ENCODE results near the gene ZNF888.
"Not testable (repeated sequence)": the region's sequence is repeated elsewhere in the genome, so short reads cannot be mapped to it uniquely, and the experiment has no call there.

The ZNF888 gene

GRCh38 chr19:52941941-52942385 is 18.7 kb upstream of the ZNF888 start:
- no peak for DNase-seq (ENCODE audit: extremely low read depth in 1 of 2, low read depth in 1 of 2)

GRCh38 chr19:52941523-52941922 is 18.3 kb upstream of the ZNF888 start:
- DNase-seq (ENCODE audit: extremely low read depth in 1 of 2, low read depth in 1 of 2) = not testable (repeated sequence)

- not testable (repeated sequence) for DNase-seq (ENCODE audit: extremely low read depth in 1 of 2, low read depth in 1 of 2)
These were observed 17.7 kb upstream of the ZNF888 start for GRCh38 chr19:52940905-52941304.

- no peak for DNase-seq (ENCODE audit: extremely low read depth in 1 of 2, low read depth in 1 of 2)
These were observed 15.5 kb upstream of the ZNF888 start for GRCh38 chr19:52938761-52939160.

GRCh38 chr19:52936954-52937325 is 13.7 kb upstream of the ZNF888 start:
- DNase-seq (ENCODE audit: extremely low read depth in 1 of 2, low read depth in 1 of 2) = no peak

DNA sequence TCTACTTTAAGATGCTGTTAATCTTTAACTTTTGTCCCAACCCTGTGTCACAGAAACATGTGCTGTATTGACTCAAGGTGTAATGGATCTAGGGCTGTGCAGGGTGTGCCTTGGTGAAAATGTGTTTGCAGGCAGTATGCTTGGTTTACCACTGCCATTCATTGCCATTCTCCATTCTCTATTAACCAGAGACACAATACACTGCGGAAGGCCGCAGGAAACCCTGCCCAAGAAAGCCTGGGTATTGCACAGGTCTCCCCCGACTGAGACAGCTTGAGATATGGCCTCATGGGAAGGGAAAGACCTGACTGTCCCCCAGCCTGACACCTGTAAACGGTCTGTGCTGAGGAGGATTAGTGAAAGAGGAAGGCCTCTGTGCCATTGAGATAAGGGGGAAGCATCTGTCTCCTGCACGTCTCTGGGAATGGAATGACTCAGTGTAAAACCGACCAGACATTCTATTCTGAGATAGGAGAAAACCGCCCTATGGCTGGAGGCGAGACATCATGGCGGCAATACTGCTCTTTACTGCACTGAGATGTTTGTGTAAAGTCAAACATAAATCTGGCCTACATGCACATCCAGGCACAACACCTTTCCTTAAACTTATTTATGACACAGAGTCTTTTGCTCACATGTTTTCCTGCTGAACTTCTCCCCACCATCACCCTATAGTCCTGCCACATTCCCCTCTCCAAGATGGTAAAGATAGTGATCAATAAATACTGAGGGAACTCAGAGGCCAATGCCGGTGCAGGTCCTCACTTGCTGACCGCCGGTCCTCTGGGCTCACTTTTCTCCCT is 13.1 kb upstream of the ZNF888 start:
- no peak for DNase-seq (ENCODE audit: extremely low read depth in 1 of 2, low read depth in 1 of 2)

GRCh38 chr19:52935434-52935833 is 12.2 kb upstream of the ZNF888 start:
- no peak for DNase-seq (ENCODE audit: extremely low read depth in 1 of 2, low read depth in 1 of 2)

GRCh38 chr19:52924641-52925040 is 1.4 kb upstream of the ZNF888 start:
- DNase-seq (ENCODE audit: extremely low read depth in 1 of 2, low read depth in 1 of 2) = not testable (repeated sequence)

DNA sequence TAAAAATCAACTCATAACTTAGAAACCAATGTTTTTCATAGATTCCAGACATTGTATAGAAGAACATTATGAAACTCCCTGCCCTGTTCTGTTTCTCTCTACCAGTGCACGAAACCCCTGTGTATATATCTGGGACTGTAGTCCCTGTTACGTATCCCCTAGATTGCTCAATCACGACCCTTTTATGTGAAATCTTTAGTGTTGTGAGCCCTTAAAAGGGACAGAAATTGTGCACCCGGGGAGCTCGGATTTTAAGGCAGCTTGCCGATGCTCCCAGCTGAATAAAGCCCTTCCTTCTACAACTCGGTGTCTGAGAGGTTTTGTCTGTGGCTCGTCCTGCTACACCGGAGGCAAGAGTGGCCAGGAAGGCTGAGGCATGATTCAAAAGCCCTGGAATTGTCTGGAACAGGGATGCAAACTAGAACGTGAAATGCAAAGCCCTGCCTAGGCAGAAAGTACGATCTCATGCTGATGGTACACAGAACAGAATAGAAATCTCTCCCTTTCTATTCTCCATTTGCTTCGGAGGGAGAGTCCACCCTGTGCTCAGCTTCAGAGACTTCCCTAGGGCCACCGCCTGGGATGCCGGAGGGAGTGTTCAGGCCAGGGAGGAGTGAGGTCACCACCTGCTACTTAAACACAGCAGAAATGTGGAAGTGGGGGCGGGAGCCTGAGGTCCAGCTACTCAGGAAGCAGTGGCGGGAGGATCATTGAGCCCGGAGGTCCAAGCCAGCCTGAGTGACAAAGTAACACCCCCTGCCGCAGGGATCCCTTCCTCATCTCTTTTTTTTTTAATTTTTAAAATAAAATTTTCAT is 758 bp upstream of the ZNF888 start:
- DNase-seq (ENCODE audit: extremely low read depth in 1 of 2, low read depth in 1 of 2) = no peak

DNA sequence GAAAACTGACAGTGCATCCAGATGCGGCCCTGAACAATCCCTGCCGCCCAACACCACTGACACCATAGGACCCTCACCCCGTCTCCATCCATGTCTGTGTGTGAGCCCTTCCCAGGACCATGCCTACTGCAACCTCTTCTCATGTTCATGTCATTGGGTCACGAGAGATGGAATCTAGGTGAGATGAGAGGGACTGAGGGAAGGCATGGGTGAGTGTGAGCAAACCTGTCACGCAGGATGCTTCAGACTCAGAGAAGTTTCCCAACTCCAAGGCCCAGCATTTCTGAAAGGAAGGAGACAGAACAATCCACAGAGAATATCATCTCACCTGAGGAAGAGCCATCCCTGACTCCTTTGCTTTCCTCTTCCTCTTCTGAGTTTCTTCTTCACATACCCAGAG is 5.7 kb downstream of the ZNF888 start:
- DNase-seq (ENCODE audit: extremely low read depth in 1 of 2, low read depth in 1 of 2) = no peak

DNA sequence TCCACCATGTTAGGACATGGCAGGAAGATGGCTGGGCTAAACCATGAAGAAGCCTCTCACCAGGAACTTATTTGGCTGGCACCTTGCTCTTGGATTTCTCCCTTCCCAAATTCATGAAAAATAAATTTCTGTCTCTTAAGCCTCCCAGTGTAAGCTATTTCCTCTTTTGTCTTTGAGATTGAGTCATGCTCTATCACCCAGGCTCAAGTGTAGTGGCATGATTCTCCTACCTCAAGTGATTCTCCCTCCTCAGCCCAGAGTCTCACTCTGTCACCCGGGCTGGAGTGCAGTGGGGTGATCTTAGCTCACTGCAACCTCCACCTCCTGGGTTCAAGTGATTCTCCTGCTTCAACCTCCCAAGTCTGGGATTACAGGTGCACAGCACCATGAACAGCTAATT is 12.6 kb downstream of the ZNF888 start:
- no peak for DNase-seq (ENCODE audit: extremely low read depth in 1 of 2, low read depth in 1 of 2)

GRCh38 chr19:52904052-52904780 is 19.0 kb downstream of the ZNF888 start:
- DNase-seq (ENCODE audit: extremely low read depth in 1 of 2, low read depth in 1 of 2) = not testable (repeated sequence)

- DNase-seq (ENCODE audit: extremely low read depth in 1 of 2, low read depth in 1 of 2) = no peak
These were observed 21.4 kb downstream of the ZNF888 start for GRCh38 chr19:52901842-52902241.

DNA sequence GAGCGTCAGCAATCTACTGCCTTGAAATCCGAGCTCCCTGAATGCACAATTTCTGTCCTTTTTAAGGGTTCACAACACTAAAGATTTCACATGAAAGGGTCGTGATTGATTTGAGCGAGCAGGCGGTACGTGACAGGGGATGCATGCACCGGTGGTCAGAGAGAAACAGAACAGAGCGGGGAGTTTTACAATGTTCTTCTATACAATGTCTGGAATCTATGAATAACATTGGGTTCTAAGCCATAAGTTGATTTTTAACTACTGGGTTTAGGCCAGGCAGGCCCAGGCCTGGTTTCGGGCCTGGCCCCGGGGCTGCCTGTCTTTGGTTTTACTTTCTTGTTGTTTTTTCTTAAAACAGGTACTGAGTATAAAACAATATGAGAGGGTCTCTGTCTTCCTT is 24.6 kb downstream of the ZNF888 start:
- not testable (repeated sequence) for DNase-seq (ENCODE audit: extremely low read depth in 1 of 2, low read depth in 1 of 2)

- DNase-seq (ENCODE audit: extremely low read depth in 1 of 2, low read depth in 1 of 2) = no peak
These were observed 25.1 kb downstream of the ZNF888 start for GRCh38 chr19:52898101-52898500.

DNA sequence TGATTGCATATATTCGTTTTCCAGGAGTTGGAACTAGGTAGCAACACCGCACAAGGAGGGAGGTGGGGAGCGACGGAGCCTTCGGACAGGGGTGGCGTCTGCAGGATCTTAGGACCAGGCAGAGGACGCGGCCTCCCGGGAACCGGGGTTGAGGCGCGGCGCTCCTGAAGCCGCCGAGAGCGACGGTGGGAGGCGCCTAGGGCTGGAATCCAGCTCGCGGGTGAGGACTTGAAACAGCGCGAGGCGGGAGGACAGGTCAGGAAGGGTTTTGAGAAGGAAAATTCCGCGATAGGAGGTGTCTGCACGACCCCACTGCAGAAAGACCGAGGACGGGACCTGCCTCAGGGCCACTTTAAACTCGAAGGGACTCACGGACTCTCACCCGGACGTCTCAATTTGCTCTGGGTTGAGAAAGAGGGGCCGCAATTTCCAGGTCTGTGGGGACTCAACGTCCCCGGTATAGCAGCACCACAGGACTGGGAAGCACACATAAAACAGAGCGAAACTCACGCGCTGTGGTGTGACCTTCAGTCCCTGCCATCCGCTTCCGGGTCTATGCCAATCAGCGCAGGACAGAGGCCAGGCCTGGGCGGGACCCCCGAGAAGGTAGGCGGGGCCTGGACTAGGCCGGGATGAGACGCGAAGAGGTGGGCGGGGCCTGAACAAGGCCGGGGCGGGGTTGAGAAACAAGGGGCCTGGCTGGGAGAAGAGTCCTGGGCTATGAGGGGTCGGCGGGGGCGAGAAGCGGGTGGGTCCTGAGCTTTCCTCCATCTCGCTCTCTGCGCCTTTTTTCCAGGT is 25.9 kb downstream of the ZNF888 start, which contains the start of gene ZNF320:
Gene ZNF320 (minus strand): TSS at position 498 of the 798 bp plus-strand sequence. CDS start 7,380 bp downstream, outside the sequence.
- DNase-seq (ENCODE audit: extremely low read depth in 1 of 2, low read depth in 1 of 2) = peak; percentile 70 to 85

DNA sequence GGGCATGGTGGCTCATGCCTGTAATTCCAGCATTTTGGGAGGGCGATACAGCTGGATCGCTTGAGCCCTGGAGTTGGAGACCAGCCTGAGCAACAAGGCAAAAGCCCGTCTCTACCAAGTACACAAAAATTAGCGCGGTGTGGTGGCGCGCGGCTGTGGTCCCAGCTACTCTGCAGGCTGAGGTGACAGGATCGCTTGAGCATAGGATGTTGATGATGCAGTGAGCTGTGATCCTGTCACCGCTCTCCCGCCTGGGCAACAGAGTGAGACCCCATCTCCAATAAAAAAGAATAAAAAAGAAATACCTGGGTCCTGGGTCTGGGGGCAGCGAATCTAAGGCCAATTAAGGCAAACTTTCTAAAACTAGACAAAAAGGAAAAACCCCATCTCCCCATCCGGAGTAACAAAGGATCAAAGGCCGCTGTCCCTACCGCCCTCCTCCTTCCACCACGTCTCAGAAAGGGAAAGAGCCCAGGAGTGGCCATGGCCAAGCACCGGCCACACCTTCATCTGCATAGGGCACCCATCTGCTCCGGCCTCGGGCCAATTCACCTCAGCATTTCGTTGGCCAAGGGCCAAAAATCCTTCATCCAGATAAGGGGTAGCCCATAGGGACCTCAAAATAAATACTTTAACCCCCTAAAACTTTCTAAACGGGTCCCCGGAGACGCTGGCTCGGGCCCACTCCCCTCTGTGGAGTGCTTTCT is 26.6 kb downstream of the ZNF888 start:
- no peak for DNase-seq (ENCODE audit: extremely low read depth in 1 of 2, low read depth in 1 of 2)

DNA sequence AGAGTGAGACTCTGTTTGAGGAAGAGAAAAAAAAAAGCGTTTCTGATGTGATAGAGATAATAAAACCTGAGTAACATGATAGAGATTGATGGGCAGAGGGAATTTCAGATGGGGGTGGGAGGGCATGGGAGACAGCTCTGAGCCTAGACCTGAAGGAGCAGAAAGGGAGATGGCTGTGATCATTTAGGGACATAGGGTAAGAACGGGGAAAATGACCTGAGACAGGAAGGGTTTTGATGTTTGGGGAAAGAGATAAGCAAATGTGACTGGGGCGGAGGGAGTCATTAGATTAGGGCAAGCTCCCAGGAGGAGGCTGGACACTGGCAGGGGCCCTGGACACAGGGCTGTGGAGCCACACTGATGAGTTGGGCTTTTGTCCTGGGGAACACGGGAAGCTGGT is 31.9 kb downstream of the ZNF888 start:
- no peak for DNase-seq (ENCODE audit: extremely low read depth in 1 of 2, low read depth in 1 of 2)

DNA sequence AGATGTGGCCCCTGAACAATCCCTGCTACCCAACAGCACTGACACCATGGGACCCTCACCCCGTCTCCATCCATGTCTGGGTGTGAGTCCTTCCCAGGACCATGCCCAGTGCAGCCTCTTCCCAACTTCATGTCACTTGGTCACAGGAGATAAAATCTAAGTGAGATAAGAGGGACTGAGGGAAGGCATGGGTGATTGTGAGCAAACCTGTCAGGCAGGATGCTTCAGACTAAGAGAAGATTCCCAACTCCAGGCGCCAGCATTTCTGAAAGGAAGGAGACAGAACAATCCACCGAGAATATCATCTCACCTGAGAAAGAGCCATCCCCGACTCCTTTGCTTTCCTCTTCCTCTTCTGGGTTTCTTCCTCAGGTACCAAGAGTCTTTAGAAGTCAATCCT is 33.3 kb downstream of the ZNF888 start:
- DNase-seq (ENCODE audit: extremely low read depth in 1 of 2, low read depth in 1 of 2) = no peak

- no peak for DNase-seq (ENCODE audit: extremely low read depth in 1 of 2, low read depth in 1 of 2)
These were observed 34.2 kb downstream of the ZNF888 start for GRCh38 chr19:52889076-52889475.

Measured in stimulated activated CD8-positive, alpha-beta memory T cell treated with anti-CD3 and anti-CD28 coated beads, Interleukin-7, amount 100 ng/mL, for 48 hours (primary cell).